ENCODE measurements around the gene TRPM7.

TRPM7 gene

GRCh38 chr15:50542887-50543210 lies 143.7 kb downstream of the TRPM7 start:
- H3K4me3 ChIP-seq (ENCODE audit: low read length): no peak overlapping the region
- TF ChIP-seq CTCF (conservative IDR thresholded peaks at IDR 0.05; ENCODE audit: low read depth, low read length): no peak
- no peak for DNase-seq (ENCODE audit: low read depth)

DNA sequence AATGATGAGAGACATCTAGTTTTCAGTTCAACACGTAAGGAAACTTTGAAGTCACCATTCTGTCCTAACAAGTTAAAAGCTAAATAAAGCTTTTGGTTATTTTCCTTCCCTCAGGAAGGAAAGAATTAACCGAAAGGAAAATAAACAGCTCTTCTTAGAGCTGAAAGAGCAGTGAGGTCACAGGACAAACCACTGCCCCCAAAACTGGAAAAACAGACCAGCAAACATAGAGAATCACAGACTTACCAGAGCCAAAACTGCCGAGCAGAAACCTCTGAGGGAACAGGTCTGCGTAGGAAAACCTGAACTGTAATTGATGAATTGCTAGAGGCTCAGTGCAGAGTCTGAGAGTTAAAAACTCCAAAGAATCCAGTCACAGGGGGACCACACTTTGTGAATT lies 154.8 kb downstream of the TRPM7 start:
- DNase-seq (ENCODE audit: low read depth): no peak
- no peak overlapping the region for H3K4me3 ChIP-seq (ENCODE audit: low read length)
- TF ChIP-seq CTCF (conservative IDR thresholded peaks at IDR 0.05; ENCODE audit: low read depth, low read length): no peak

GRCh38 chr15:50531163-50531562 lies 155.4 kb downstream of the TRPM7 start:
- TF ChIP-seq CTCF (conservative IDR thresholded peaks at IDR 0.05; ENCODE audit: low read depth, low read length): no peak
- no peak overlapping the region for H3K4me3 ChIP-seq (ENCODE audit: low read length)
- DNase-seq (ENCODE audit: low read depth): no peak

- no peak overlapping the region for H3K4me3 ChIP-seq (ENCODE audit: low read length)
- DNase-seq (ENCODE audit: low read depth): no peak
- TF ChIP-seq CTCF (conservative IDR thresholded peaks at IDR 0.05; ENCODE audit: low read depth, low read length): no peak
Measured at GRCh38 chr15:50523851-50524251, 162.7 kb downstream of the TRPM7 start.

DNA sequence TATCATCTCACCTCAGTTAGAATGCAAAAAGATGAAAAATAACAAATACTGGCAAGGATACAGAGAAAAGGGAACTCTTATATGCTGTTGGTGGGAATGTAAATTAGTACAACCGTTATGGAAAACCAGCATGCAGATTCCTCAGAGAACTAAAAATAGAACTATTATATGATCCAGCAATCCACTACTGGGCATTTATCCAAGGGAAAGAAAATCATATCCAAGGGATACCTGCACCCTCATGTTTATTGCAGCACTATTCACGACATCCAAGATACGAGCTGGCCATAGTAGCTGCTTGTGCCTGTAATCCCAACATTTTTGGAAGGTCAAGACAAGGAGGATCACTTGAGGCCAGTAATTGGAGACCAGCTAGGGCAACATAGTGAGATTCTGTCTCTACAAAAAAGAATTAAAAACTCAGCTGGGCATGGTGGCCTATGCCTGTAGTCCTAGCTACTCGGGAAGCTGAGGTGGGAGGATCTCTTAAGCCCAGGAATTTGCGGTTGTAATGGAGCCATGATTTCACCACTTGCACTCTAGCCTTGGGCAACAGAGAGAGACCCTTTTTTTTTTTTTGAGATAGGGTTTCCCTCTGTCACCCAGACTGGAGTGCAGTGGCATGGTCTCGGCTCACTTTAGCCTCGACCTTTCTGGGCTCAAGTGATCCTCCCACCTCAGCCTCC lies 166.7 kb downstream of the TRPM7 start:
- no peak for DNase-seq (ENCODE audit: low read depth)
- no peak for TF ChIP-seq CTCF (conservative IDR thresholded peaks at IDR 0.05; ENCODE audit: low read depth, low read length)
- no peak overlapping the region for H3K4me3 ChIP-seq (ENCODE audit: low read length)

- H3K4me3 ChIP-seq (ENCODE audit: low read length): no peak overlapping the region
- DNase-seq (ENCODE audit: low read depth): no peak
- TF ChIP-seq CTCF (conservative IDR thresholded peaks at IDR 0.05; ENCODE audit: low read depth, low read length): no peak
Measured at GRCh38 chr15:50513001-50513400, 173.6 kb downstream of the TRPM7 start.
